Peyer's patch (tissue), 4 donors: ENCODE results near the gene UGT1A3.

ENCODE experiments used
- POLR2A ChIP-seq, 2 donors: fragments of 450-650 bp; IDR thresholded peaks; one replicate each; pipeline ENCODE4 v1.5.1; 2017; ENCODE audit warnings: antibody characterized with exemption in 2 of 2, mild to moderate bottlenecking in 2 of 2, moderate library complexity in 2 of 2
- TF ChIP-seq, protein P1 (sequence below), 6 experiments: fragments of 450-650 bp in 4 of 6; fragments of 200-600 bp in 2 of 6; sonication (generic) in 1 of 6; IDR thresholded peaks; one replicate each; pipeline ENCODE4 v1.5.1; 2017 to 2019; ENCODE audit warnings: antibody characterized with exemption in 6 of 6, mild to moderate bottlenecking in 3 of 6, moderate library complexity in 1 of 6

GRCh38 chr2:233740870-233741269 is 12.0 kb downstream of the UGT1A3 start:
- no peak for TF ChIP-seq POLR2A (IDR thresholded peaks at IDR 0.05)
- TF ChIP-seq, protein P1, sequence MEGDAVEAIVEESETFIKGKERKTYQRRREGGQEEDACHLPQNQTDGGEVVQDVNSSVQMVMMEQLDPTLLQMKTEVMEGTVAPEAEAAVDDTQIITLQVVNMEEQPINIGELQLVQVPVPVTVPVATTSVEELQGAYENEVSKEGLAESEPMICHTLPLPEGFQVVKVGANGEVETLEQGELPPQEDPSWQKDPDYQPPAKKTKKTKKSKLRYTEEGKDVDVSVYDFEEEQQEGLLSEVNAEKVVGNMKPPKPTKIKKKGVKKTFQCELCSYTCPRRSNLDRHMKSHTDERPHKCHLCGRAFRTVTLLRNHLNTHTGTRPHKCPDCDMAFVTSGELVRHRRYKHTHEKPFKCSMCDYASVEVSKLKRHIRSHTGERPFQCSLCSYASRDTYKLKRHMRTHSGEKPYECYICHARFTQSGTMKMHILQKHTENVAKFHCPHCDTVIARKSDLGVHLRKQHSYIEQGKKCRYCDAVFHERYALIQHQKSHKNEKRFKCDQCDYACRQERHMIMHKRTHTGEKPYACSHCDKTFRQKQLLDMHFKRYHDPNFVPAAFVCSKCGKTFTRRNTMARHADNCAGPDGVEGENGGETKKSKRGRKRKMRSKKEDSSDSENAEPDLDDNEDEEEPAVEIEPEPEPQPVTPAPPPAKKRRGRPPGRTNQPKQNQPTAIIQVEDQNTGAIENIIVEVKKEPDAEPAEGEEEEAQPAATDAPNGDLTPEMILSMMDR (IDR thresholded peaks at IDR 0.05): no peak
